ENCODE results near the gene LIMK1.

Gene LIMK1

GRCh38 chr7:74155810-74156395, 72.3 kb downstream of the LIMK1 start:
- no peaks in the 10 kb centered on the region for H3K79me2 ChIP-seq (ENCODE audit: insufficient read depth, low read length)
- DNase-seq (no peak), ATAC-seq (ENCODE audit: insufficient read depth, low read depth) (no peak)
- no peaks in the 10 kb centered on the region for H3K9me3 ChIP-seq (ENCODE audit: insufficient read depth, low read length, severe bottlenecking)
- TF ChIP-seq EZH2 (IDR thresholded peaks at IDR 0.05; ENCODE audit: borderline replicate concordance, low read depth, low read length, severe bottlenecking) = no peak
- TF ChIP-seq CTCF (IDR thresholded peaks at IDR 0.05; ENCODE audit: borderline replicate concordance, extremely low read depth, low read length, poor library complexity, severe bottlenecking) = no peak
- H2AFZ ChIP-seq (ENCODE audit: low read depth, low read length) = no peak overlapping the region
- H3K36me3 ChIP-seq (ENCODE audit: insufficient read depth, low read length) = no peaks in the 10 kb centered on the region
- no peak overlapping the region for H3K27ac ChIP-seq (ENCODE audit: low read length)
- no peak overlapping the region for H3K4me2 ChIP-seq (ENCODE audit: insufficient read depth, low read length)
- no peaks in the 10 kb centered on the region for H3K4me1 ChIP-seq (ENCODE audit: insufficient read depth, low read length)
- no peaks in the 10 kb centered on the region for H3K27me3 ChIP-seq (ENCODE audit: insufficient read depth, low read length, poor library complexity)
- no peak overlapping the region for H3K9ac ChIP-seq (ENCODE audit: low read depth, low read length)
- no peaks in the 10 kb centered on the region for H4K20me1 ChIP-seq (ENCODE audit: insufficient read depth, low read length)
- no peak overlapping the region for H3K4me3 ChIP-seq (ENCODE audit: low read depth in 1 of 2, low read length in 2 of 2)

- Histone ChIP-seq H3K36me3 (ENCODE audit: insufficient read depth, low read length) (no peaks in the 10 kb centered on the region), H3K9ac (ENCODE audit: low read depth, low read length) (no peak overlapping the region), H3K27me3 (ENCODE audit: insufficient read depth, low read length, poor library complexity) (no peaks in the 10 kb centered on the region), H3K27ac (ENCODE audit: low read length) (no peak overlapping the region), H3K9me3 (ENCODE audit: insufficient read depth, low read length, severe bottlenecking) (no peaks in the 10 kb centered on the region), H3K4me1 (ENCODE audit: insufficient read depth, low read length) (no peaks in the 10 kb centered on the region), H2AFZ (ENCODE audit: low read depth, low read length) (no peak overlapping the region), H3K4me2 (ENCODE audit: insufficient read depth, low read length) (no peak overlapping the region), H3K4me3 (ENCODE audit: low read depth in 1 of 2, low read length in 2 of 2) (no peak overlapping the region), H3K79me2 (ENCODE audit: insufficient read depth, low read length) (no peaks in the 10 kb centered on the region), H4K20me1 (ENCODE audit: insufficient read depth, low read length) (no peaks in the 10 kb centered on the region)
- DNase-seq = no peak
- TF ChIP-seq CTCF (IDR thresholded peaks at IDR 0.05; ENCODE audit: borderline replicate concordance, extremely low read depth, low read length, poor library complexity, severe bottlenecking) = no peak
- TF ChIP-seq EZH2 (IDR thresholded peaks at IDR 0.05; ENCODE audit: borderline replicate concordance, low read depth, low read length, severe bottlenecking) = no peak
- no peak for ATAC-seq (ENCODE audit: insufficient read depth, low read depth)
These were observed 74.0 kb downstream of the LIMK1 start for GRCh38 chr7:74157605-74158004.

GRCh38 chr7:74164985-74165456, 81.4 kb downstream of the LIMK1 start:
- Histone ChIP-seq H3K79me2 (ENCODE audit: insufficient read depth, low read length) (no peaks in the 10 kb centered on the region), H3K36me3 (ENCODE audit: insufficient read depth, low read length) (no peaks in the 10 kb centered on the region), H3K27ac (ENCODE audit: low read length) (no peak overlapping the region), H3K27me3 (ENCODE audit: insufficient read depth, low read length, poor library complexity) (no peaks in the 10 kb centered on the region), H3K9me3 (ENCODE audit: insufficient read depth, low read length, severe bottlenecking) (no peaks in the 10 kb centered on the region), H3K4me3 (ENCODE audit: low read depth in 1 of 2, low read length in 2 of 2) (no peak overlapping the region), H4K20me1 (ENCODE audit: insufficient read depth, low read length) (no peaks in the 10 kb centered on the region), H3K4me2 (ENCODE audit: insufficient read depth, low read length) (no peak overlapping the region), H3K4me1 (ENCODE audit: insufficient read depth, low read length) (no peaks in the 10 kb centered on the region), H2AFZ (ENCODE audit: low read depth, low read length) (no peak overlapping the region), H3K9ac (ENCODE audit: low read depth, low read length) (no peak overlapping the region)
- no peak for ATAC-seq (ENCODE audit: insufficient read depth, low read depth)
- no peak for TF ChIP-seq EZH2 (IDR thresholded peaks at IDR 0.05; ENCODE audit: borderline replicate concordance, low read depth, low read length, severe bottlenecking)
- TF ChIP-seq CTCF (IDR thresholded peaks at IDR 0.05; ENCODE audit: borderline replicate concordance, extremely low read depth, low read length, poor library complexity, severe bottlenecking) = no peak
- no peak for DNase-seq

All from DND-41 (cell line).